ENCODE results near the gene SMIM10. TPM values are rescaled to one million over a fixed set of nuclear protein-coding genes. Genes with fewer than 3 reads are reported as not detected.

Gene SMIM10
- total RNA-seq, 1 experiment from 2014 or later, result not detected

DNA sequence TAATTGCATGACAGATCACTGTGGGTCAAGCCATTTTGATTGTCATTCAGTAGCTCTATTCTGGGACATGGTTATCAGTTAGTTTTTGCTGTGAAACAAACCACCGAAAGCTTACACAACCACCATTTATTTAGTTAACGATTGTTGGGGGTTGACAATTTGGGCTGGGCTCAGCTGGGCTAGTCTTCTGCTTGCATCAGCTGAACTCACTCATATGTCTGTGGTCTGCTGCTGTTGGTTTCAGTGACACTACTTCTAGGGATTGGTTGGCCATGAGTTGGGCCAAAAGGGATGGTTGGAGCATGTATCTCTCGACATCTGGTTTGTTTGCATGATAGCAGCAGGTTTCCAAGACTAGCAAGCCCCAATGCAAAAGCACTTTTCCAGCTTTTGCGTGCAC is 5.3 kb upstream of the SMIM10 start:
- intact Hi-C loops (cut with micrococcal nuclease), result no loop called here
- ATAC-seq (no peak), DNase-seq (ENCODE audit: low read depth, low spot score) (no peak)
- no peaks in the 10 kb centered on the region for H3K36me3 ChIP-seq (ENCODE audit: control insufficient read depth in 1 of 2, insufficient read depth in 2 of 2, low read length in 2 of 2)
- TF ChIP-seq FOSL1 (IDR thresholded peaks at IDR 0.05; ENCODE audit: low read depth) (no peak), SIN3A (IDR thresholded peaks at IDR 0.05; ENCODE audit: low read depth) (no peak), POLR2AphosphoS5 (IDR thresholded peaks at IDR 0.05; ENCODE audit: low read depth, low read length) (no peak), RAD21 (IDR thresholded peaks at IDR 0.05; ENCODE audit: low read depth) (no peak), TCF7L2 (IDR thresholded peaks at IDR 0.05; ENCODE audit: borderline replicate concordance, extremely low read depth, insufficient read depth, insufficient read length) (no peak), JUND (IDR thresholded peaks at IDR 0.05) (no peak)
- TF ChIP-seq, protein P1, sequence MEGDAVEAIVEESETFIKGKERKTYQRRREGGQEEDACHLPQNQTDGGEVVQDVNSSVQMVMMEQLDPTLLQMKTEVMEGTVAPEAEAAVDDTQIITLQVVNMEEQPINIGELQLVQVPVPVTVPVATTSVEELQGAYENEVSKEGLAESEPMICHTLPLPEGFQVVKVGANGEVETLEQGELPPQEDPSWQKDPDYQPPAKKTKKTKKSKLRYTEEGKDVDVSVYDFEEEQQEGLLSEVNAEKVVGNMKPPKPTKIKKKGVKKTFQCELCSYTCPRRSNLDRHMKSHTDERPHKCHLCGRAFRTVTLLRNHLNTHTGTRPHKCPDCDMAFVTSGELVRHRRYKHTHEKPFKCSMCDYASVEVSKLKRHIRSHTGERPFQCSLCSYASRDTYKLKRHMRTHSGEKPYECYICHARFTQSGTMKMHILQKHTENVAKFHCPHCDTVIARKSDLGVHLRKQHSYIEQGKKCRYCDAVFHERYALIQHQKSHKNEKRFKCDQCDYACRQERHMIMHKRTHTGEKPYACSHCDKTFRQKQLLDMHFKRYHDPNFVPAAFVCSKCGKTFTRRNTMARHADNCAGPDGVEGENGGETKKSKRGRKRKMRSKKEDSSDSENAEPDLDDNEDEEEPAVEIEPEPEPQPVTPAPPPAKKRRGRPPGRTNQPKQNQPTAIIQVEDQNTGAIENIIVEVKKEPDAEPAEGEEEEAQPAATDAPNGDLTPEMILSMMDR (IDR thresholded peaks at IDR 0.05 in 2 of 3, conservative IDR thresholded peaks at IDR 0.05 in 1 of 3; ENCODE audit: borderline replicate concordance in 1 of 3, insufficient read depth in 1 of 3, low read depth in 2 of 3, low read length in 2 of 3), result no peak
- TF ChIP-seq, protein P2, sequence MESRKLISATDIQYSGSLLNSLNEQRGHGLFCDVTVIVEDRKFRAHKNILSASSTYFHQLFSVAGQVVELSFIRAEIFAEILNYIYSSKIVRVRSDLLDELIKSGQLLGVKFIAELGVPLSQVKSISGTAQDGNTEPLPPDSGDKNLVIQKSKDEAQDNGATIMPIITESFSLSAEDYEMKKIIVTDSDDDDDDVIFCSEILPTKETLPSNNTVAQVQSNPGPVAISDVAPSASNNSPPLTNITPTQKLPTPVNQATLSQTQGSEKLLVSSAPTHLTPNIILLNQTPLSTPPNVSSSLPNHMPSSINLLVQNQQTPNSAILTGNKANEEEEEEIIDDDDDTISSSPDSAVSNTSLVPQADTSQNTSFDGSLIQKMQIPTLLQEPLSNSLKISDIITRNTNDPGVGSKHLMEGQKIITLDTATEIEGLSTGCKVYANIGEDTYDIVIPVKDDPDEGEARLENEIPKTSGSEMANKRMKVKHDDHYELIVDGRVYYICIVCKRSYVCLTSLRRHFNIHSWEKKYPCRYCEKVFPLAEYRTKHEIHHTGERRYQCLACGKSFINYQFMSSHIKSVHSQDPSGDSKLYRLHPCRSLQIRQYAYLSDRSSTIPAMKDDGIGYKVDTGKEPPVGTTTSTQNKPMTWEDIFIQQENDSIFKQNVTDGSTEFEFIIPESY (IDR thresholded peaks at IDR 0.05; ENCODE audit: extremely low read depth, insufficient replicate concordance, low read length), result no peak
- no peak overlapping the region for H3K27ac ChIP-seq (ENCODE audit: low read depth, low read length)
- ChIA-PET RAD21 (ENCODE audit: low non-redundant PET in 1 of 2, low total read pairs in 2 of 2, uncharacterized antibody in 2 of 2, unreplicated experiment in 2 of 2) (no interaction called here), POLR2A (no interaction called here), CTCF (no interaction called here)
- H3K9me3 ChIP-seq (ENCODE audit: control insufficient read depth in 1 of 2, insufficient read depth in 1 of 2, low read depth in 1 of 2, low read length in 2 of 2), result no peaks in the 10 kb centered on the region
- no peaks in the 10 kb centered on the region for H3K4me1 ChIP-seq (ENCODE audit: control insufficient read depth in 1 of 2, insufficient read depth in 2 of 2, low read length in 2 of 2)
- H3K4me2 ChIP-seq (ENCODE audit: low read length), result no peak overlapping the region
- H3K4me3 ChIP-seq (replicated peaks in 1 of 2; ENCODE audit: low read depth in 1 of 2, low read length in 2 of 2), result no peak overlapping the region
- BruUV-seq (replicated peaks), result no TSS peak
- H4K20me1 ChIP-seq (ENCODE audit: insufficient read depth), result no peaks in the 10 kb centered on the region
- no peaks in the 10 kb centered on the region for H3K9me2 ChIP-seq (ENCODE audit: insufficient read depth)
- no peaks in the 10 kb centered on the region for H3K79me2 ChIP-seq (ENCODE audit: insufficient read depth, low read length)
- H3K27me3 ChIP-seq (ENCODE audit: insufficient read depth, low read length), result no peaks in the 10 kb centered on the region
- H2AFZ ChIP-seq (ENCODE audit: low read depth, low read length, poor library complexity, severe bottlenecking), result no peak overlapping the region
- no peak overlapping the region for H3K9ac ChIP-seq (ENCODE audit: low read length)
